Measurements from ENCODE around the gene FBXO40.

FBXO40 gene

DNA sequence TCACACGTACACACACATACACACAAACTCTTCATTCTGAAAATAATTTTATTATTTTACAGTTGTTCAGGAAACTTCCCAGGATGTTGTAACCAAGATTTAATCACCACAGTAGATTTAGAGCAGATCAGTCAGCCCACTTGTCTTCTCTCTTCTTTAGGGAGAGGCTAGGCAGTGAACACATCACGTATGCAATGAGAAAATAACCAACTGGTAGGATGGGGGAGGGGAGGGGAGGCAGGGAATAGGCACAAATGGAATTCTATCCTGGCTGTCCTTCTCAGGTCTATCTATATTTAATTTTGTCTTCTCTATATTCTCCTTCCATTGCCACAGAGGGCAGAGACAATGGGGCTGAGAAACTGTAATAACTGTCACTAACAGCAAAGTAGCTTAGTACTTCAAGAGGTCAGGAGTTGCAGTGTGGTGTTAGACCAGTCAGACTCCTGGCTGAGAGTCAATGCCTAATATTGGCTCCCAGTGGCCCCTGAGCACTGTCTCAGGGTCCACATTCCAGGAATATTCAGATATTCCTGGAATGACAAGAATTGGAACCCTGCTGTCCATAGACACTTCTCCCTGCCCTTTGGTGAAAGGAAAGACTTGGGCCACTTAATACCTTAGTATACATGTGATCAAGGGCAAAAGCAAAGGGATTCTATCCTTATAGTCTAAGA lies 70.1 kb downstream of the FBXO40 start:
- no peak for DNase-seq

DNA sequence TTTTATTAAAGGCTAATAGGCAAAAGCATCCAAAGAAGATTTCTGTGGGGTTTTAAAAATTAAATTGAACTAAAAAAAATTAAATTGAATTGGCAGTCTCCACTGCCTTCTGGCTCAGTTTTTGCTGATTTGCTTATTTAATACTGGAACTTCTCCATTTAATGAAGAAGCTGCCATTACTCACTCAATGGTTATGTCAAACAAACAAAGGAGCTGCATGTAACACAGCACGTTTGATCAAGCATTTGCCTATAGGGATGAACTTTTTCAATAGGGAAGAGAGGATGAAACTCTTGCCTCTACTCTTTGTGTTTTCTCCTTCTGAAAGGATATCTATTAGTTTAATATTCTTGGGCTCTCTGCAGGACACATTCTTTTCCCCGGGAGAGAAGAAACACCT lies 72.3 kb downstream of the FBXO40 start:
- no peak for DNase-seq

DNA sequence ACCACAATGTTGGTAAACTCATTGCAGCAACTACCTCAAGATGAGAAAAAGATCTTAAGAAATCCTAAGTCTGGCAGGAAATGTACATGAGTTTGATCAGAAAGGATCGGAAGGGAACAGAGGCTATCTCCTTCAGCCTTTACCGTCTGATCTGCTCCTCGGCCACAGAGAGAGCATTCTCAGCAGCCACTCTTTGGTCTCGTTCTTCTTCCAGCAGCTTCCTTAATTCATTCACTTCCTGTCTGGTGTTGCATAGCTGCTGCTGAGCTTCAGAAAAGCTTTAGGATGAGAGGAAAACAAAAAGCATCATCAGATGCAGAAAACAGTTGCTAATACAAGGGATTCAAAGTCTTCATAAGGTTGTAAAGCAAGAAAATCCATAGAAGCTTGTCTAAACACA lies 74.2 kb downstream of the FBXO40 start:
- no peak for DNase-seq

DNA sequence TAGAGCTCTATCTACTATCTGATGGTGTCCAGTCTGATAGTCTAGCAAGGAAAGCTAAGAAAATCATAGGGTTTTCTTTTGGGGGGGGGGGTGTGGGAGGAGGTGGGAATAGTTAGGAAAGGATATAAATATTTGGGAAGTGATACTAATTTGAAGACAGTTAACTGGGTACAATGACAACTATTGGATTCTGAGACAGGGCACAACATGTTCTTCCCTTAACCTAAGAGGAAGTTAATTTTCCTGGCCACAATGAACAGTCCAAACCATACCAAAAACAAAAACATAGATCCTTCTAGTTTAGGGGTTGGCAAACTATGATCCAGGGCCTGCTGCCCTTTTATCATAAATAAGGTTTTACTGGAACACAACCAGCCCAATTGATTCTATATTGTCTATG lies 77.5 kb downstream of the FBXO40 start:
- no peak for DNase-seq

DNA sequence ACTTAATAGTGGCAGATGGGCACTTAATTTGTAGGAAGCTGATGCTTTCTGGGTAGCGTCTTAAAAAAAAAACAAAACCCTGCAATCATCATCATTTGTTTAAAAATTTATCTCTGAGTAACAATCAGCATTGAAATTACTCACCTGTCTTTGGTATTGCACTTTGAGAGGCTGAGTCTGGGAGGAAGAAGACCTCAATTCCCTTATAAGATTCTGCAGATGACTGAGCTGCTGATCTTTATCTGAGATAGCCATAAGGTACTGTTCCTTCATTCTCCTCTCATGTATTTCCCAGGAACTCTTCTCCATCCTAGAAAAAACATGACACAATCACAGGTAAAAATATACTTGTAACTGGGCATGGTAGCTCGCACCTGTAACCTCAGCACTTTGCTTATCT lies 84.0 kb downstream of the FBXO40 start:
- DNase-seq = no peak
